HG02571 (cell line): Measurements from ENCODE around the gene FAM76B.
"Not testable (repeated sequence)": the region's sequence is repeated elsewhere in the genome, so short reads cannot be mapped to it uniquely, and the experiment has no call there.

ENCODE experiments used
- ATAC-seq: cut with Tn5 transposase; IDR thresholded peaks from one replicate; pipeline ENCODE4 v1.9.1; 2021; ENCODE audit warnings: mild to moderate bottlenecking, moderate library complexity; ENCODE audit not compliant: unreplicated experiment

The FAM76B gene

GRCh38 chr11:95789506-95790122, at the start of gene FAM76B:
Gene FAM76B, minus strand, starts transcription at chr11:95789782. Its CDS starts 304 bp downstream, at chr11:95789478.
- ATAC-seq, result peak; percentile 71

- ATAC-seq, result peak; percentile 89
Observed at GRCh38 chr11:95835768-95836488, 46.3 kb upstream of the FAM76B start.

GRCh38 chr11:95835351-95835750, 45.8 kb upstream of the FAM76B start:
- no peak for ATAC-seq

- no peak for ATAC-seq
Observed at GRCh38 chr11:95833378-95833777, 43.8 kb upstream of the FAM76B start.

- ATAC-seq, result no peak
Observed at GRCh38 chr11:95832763-95833162, 43.2 kb upstream of the FAM76B start.

- no peak for ATAC-seq
Observed at GRCh38 chr11:95831198-95831883, 41.8 kb upstream of the FAM76B start.

- no peak for ATAC-seq
Observed at GRCh38 chr11:95829580-95830259, 40.1 kb upstream of the FAM76B start.

- no peak for ATAC-seq
Observed at GRCh38 chr11:95827696-95828095, 38.1 kb upstream of the FAM76B start.

GRCh38 chr11:95821640-95822039, 32.1 kb upstream of the FAM76B start:
- no peak for ATAC-seq

GRCh38 chr11:95816037-95816436, 26.5 kb upstream of the FAM76B start:
- no peak for ATAC-seq

GRCh38 chr11:95811052-95811451, 21.5 kb upstream of the FAM76B start:
- not testable (repeated sequence) for ATAC-seq

- not testable (repeated sequence) for ATAC-seq
Observed at GRCh38 chr11:95806464-95806863, 16.9 kb upstream of the FAM76B start.

GRCh38 chr11:95805869-95806268, 16.3 kb upstream of the FAM76B start:
- ATAC-seq, result no peak

- no peak for ATAC-seq
Observed at GRCh38 chr11:95803973-95804372, 14.4 kb upstream of the FAM76B start.

GRCh38 chr11:95802806-95803205, 13.2 kb upstream of the FAM76B start:
- ATAC-seq, result no peak

GRCh38 chr11:95800438-95800837, 10.9 kb upstream of the FAM76B start:
- no peak for ATAC-seq

- no peak for ATAC-seq
Observed at GRCh38 chr11:95799546-95799945, 10.0 kb upstream of the FAM76B start.

- no peak for ATAC-seq
Observed at GRCh38 chr11:95796501-95796900, 6.9 kb upstream of the FAM76B start.

- no peak for ATAC-seq
Observed at GRCh38 chr11:95795627-95796295, 6.2 kb upstream of the FAM76B start.

- no peak for ATAC-seq
Observed at GRCh38 chr11:95794086-95794485, 4.5 kb upstream of the FAM76B start.

- no peak for ATAC-seq
Observed at GRCh38 chr11:95793116-95793515, 3.5 kb upstream of the FAM76B start.
